Activated CD4-positive, alpha-beta T cell treated with anti-CD3 and anti-CD28 coated beads, Interleukin-2, amount 10 ng/mL, durations not matched to agents 7 days and 5 days (primary cell): ENCODE results near the gene SLC25A40. TPM values are rescaled to one million over a fixed set of nuclear protein-coding genes. Genes with fewer than 3 reads are reported as not detected.
"Not testable (repeated sequence)": the region's sequence is repeated elsewhere in the genome, so short reads cannot be mapped to it uniquely, and the experiment has no call there.

ENCODE experiments used
- CTCF ChIA-PET: fragments of 350-600 bp; sonication (Branson Sonifier 250); formaldehyde crosslinking; loops from one replicate; lab custom pipeline; 2021; ENCODE audit warnings: antibody characterized with exemption; lab: Charles Lee
- POLR2A ChIA-PET: fragments of 350-600 bp; sonication (Branson Sonifier 250); formaldehyde crosslinking; loops from one replicate; lab custom pipeline; 2021; ENCODE audit warnings: antibody characterized with exemption; lab: Charles Lee
- DNase-seq: peaks from one replicate; pipeline ENCODE4 v3.0.0-alpha.2; 2020
- H3K27ac Mint-ChIP-seq: one replicate; pipeline ENCODE4 v1.8.0; 2021; ENCODE audit warnings: mild to moderate bottlenecking, moderate library complexity, mixed read lengths
- H3K27me3 Mint-ChIP-seq: one replicate; pipeline ENCODE4 v1.8.0; 2021; ENCODE audit warnings: mixed read lengths
- H3K36me3 Mint-ChIP-seq: one replicate; pipeline ENCODE4 v1.8.0; 2021; ENCODE audit warnings: low read depth, mixed read lengths
- H3K4me1 Mint-ChIP-seq: one replicate; pipeline ENCODE4 v1.8.0; 2021; ENCODE audit warnings: mixed read lengths
- H3K4me3 Mint-ChIP-seq: one replicate; pipeline ENCODE4 v1.8.0; 2021; ENCODE audit warnings: mild to moderate bottlenecking, moderate library complexity, mixed read lengths
- H3K9me3 Mint-ChIP-seq: one replicate; pipeline ENCODE4 v1.8.0; 2021; ENCODE audit warnings: mixed read lengths
- total RNA-seq, 2 experiments: library from RNA; stranded (reverse); gene quantifications; one replicate each; pipeline ENCODE4 v1.2.3, GENCODE V29; 2021

Gene SLC25A40
- total RNA-seq, 2 experiments from 2014 or later, result 49.7 to 55.7 TPM

GRCh38 chr7:87853237-87853864 lies 22.8 kb downstream of the SLC25A40 start:
- Mint-ChIP-seq H3K4me1 (peaks cover 3% of the 10 kb centered on the region), H3K27me3 (no peaks in the 10 kb centered on the region), H3K27ac (no peak overlapping the region), H3K36me3 (peaks cover 44% of the 10 kb centered on the region), H3K9me3 (peaks cover 1% of the 10 kb centered on the region), H3K4me3 (no peak overlapping the region)
- ChIA-PET CTCF (no interaction called here), POLR2A (no interaction called here)
- no peak for DNase-seq

DNA sequence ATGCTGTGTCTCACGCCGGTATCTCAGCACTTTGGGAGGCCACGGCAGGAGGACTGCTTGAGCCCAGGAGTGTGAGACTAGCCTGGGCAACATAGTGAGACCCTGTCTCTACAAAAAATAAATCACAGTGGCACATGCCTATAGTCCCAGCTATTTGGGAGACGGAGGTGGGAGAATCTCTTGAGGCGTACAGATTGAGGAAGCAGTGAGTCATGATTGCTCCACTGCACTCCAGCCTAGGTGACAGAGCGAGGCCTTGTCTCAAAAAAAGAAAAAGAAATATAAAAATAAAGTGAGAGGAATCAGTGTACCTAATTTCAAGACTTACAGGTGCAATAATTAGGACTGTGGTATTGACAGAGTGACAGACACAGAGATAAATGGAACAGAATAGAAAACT lies 23.9 kb downstream of the SLC25A40 start:
- no peak overlapping the region for H3K4me3 Mint-ChIP-seq
- no peak overlapping the region for H3K27ac Mint-ChIP-seq
- no peaks in the 10 kb centered on the region for H3K27me3 Mint-ChIP-seq
- H3K4me1 Mint-ChIP-seq, result peaks cover 3% of the 10 kb centered on the region
- POLR2A ChIA-PET, result no interaction called here
- H3K36me3 Mint-ChIP-seq, result peaks cover 38% of the 10 kb centered on the region
- CTCF ChIA-PET, result no interaction called here
- no peak for DNase-seq
- H3K9me3 Mint-ChIP-seq, result no peaks in the 10 kb centered on the region

GRCh38 chr7:87850836-87851593 lies 25.1 kb downstream of the SLC25A40 start:
- no peak for DNase-seq
- H3K36me3 Mint-ChIP-seq, result peaks cover 35% of the 10 kb centered on the region
- no peaks in the 10 kb centered on the region for H3K27me3 Mint-ChIP-seq
- no peaks in the 10 kb centered on the region for H3K9me3 Mint-ChIP-seq
- peaks cover 3% of the 10 kb centered on the region for H3K4me1 Mint-ChIP-seq
- ChIA-PET CTCF (no interaction called here), POLR2A (no interaction called here)
- H3K4me3 Mint-ChIP-seq, result no peak overlapping the region
- no peak overlapping the region for H3K27ac Mint-ChIP-seq

DNA sequence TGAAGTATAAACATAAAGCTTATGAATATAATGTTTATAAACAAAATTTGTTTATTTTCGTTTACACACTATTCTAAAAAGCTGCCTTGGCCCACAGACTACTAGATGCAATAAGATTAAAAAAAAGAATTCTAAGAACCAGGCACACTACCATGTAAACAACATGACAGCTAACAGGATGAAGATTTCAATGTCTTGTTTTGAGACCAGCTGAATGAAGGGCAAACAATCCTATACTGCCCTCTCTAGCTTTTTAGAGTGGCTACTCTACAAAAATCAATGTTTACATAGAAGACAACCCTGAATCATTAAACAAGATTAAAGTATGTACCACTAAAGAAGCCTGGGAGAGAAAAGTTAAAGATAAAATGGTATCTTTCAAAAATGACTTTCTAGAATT lies 38.6 kb downstream of the SLC25A40 start:
- no peaks in the 10 kb centered on the region for H3K4me1 Mint-ChIP-seq
- no peaks in the 10 kb centered on the region for H3K27me3 Mint-ChIP-seq
- no peaks in the 10 kb centered on the region for H3K9me3 Mint-ChIP-seq
- peaks cover 16% of the 10 kb centered on the region for H3K36me3 Mint-ChIP-seq
- ChIA-PET POLR2A (no interaction called here), CTCF (no interaction called here)
- H3K4me3 Mint-ChIP-seq, result no peak overlapping the region
- no peak overlapping the region for H3K27ac Mint-ChIP-seq
- no peak for DNase-seq

GRCh38 chr7:87833130-87833529 lies 43.0 kb downstream of the SLC25A40 start:
- CTCF ChIA-PET, result no interaction called here
- Mint-ChIP-seq H3K9me3 (peaks cover 4% of the 10 kb centered on the region), H3K4me1 (no peaks in the 10 kb centered on the region), H3K36me3 (peaks cover 25% of the 10 kb centered on the region), H3K27me3 (no peaks in the 10 kb centered on the region), H3K27ac (no peak overlapping the region), H3K4me3 (no peak overlapping the region)
- DNase-seq, result no peak
- POLR2A ChIA-PET, result no interaction called here

DNA sequence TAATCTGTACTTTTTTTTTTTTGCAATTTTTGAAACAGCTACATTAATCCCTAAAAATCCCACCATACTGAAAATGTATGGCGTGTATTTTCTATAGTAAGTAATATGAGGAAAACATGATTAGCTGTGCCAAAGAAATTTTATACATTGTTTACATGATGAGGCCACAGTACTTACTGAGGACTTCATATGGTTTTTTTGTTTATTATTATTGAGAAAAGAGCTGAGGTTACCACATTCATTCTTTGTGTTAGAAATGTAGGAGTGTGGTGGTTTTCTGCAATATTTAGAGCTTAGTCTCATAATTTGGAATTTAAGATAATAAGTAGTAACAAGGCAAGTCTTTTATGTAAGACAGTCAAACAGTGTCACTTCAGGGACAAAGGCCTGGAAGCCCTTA lies 45.1 kb downstream of the SLC25A40 start:
- H3K27ac Mint-ChIP-seq, result no peak overlapping the region
- no peaks in the 10 kb centered on the region for H3K4me1 Mint-ChIP-seq
- peaks cover 11% of the 10 kb centered on the region for H3K9me3 Mint-ChIP-seq
- CTCF ChIA-PET, result no interaction called here
- H3K36me3 Mint-ChIP-seq, result peaks cover 24% of the 10 kb centered on the region
- no peak overlapping the region for H3K4me3 Mint-ChIP-seq
- POLR2A ChIA-PET, result no interaction called here
- peaks cover 3% of the 10 kb centered on the region for H3K27me3 Mint-ChIP-seq
- DNase-seq, result no peak

- Mint-ChIP-seq H3K9me3 (peaks cover 32% of the 10 kb centered on the region), H3K36me3 (peaks cover 21% of the 10 kb centered on the region)
- POLR2A ChIA-PET, H3K27ac Mint-ChIP-seq, H3K4me3 Mint-ChIP-seq, CTCF ChIA-PET, DNase-seq, H3K4me1 Mint-ChIP-seq, H3K27me3 Mint-ChIP-seq: not testable (repeated sequence)
These were observed 47.8 kb downstream of the SLC25A40 start for GRCh38 chr7:87828383-87828782.

- H3K27me3 Mint-ChIP-seq, POLR2A ChIA-PET, H3K4me1 Mint-ChIP-seq, H3K27ac Mint-ChIP-seq, DNase-seq, H3K4me3 Mint-ChIP-seq, CTCF ChIA-PET: not testable (repeated sequence)
- peaks cover 32% of the 10 kb centered on the region for H3K9me3 Mint-ChIP-seq
- H3K36me3 Mint-ChIP-seq, result peaks cover 11% of the 10 kb centered on the region
These were observed 50.8 kb downstream of the SLC25A40 start for GRCh38 chr7:87825369-87825768.

DNA sequence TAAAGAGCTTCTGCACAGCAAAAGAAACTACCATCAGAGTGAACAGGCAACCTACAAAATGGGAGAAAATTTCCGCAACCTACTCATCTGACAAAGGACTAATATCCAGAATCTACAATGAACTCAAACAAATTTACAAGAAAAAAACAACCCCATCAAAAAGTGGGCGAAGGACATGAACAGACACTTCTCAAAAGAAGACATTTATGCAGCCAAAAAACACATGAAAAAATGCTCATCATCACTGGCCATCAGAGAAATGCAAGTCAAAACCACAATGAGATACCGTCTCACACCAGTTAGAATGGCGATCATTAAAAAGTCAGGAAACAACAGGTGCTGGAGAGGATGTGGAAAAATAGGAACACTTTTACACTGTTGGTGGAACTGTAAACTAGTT lies 54.1 kb downstream of the SLC25A40 start:
- DNase-seq, H3K36me3 Mint-ChIP-seq, H3K4me3 Mint-ChIP-seq, POLR2A ChIA-PET, H3K27me3 Mint-ChIP-seq, CTCF ChIA-PET, H3K27ac Mint-ChIP-seq, H3K4me1 Mint-ChIP-seq: not testable (repeated sequence)
- H3K9me3 Mint-ChIP-seq, result peaks cover 28% of the 10 kb centered on the region

- Mint-ChIP-seq H3K36me3 (no peaks in the 10 kb centered on the region), H3K9me3 (no peaks in the 10 kb centered on the region), H3K4me3 (no peak overlapping the region), H3K27me3 (no peaks in the 10 kb centered on the region), H3K27ac (no peak overlapping the region), H3K4me1 (no peaks in the 10 kb centered on the region)
- DNase-seq, result no peak
- POLR2A ChIA-PET, result no interaction called here
- CTCF ChIA-PET, result no interaction called here
These were observed 57.8 kb downstream of the SLC25A40 start for GRCh38 chr7:87818336-87818735.

- Mint-ChIP-seq H3K27me3 (no peaks in the 10 kb centered on the region), H3K27ac (no peak overlapping the region), H3K9me3 (no peaks in the 10 kb centered on the region), H3K4me3 (no peak overlapping the region), H3K36me3 (no peaks in the 10 kb centered on the region), H3K4me1 (no peaks in the 10 kb centered on the region)
- ChIA-PET CTCF (interaction anchor here (0.6 to 1.0 kb wide), 2 partner anchors 11 to 419 kb away, joined by 3 to 8 read pairs; no protein-coding TSS in a partner anchor), POLR2A (no interaction called here)
- no peak for DNase-seq
These were observed 59.8 kb downstream of the SLC25A40 start for GRCh38 chr7:87816389-87816788.

- Mint-ChIP-seq H3K27ac (no peak overlapping the region), H3K36me3 (no peaks in the 10 kb centered on the region), H3K9me3 (no peaks in the 10 kb centered on the region), H3K27me3 (no peaks in the 10 kb centered on the region), H3K4me1 (no peaks in the 10 kb centered on the region), H3K4me3 (no peak overlapping the region)
- DNase-seq, result no peak
- ChIA-PET CTCF (interaction anchor here (1.2 kb wide), 1 partner anchor 58 kb away, joined by 3 read pairs; no protein-coding TSS in a partner anchor), POLR2A (no interaction called here)
These were observed 65.4 kb downstream of the SLC25A40 start for GRCh38 chr7:87810726-87811125.

DNA sequence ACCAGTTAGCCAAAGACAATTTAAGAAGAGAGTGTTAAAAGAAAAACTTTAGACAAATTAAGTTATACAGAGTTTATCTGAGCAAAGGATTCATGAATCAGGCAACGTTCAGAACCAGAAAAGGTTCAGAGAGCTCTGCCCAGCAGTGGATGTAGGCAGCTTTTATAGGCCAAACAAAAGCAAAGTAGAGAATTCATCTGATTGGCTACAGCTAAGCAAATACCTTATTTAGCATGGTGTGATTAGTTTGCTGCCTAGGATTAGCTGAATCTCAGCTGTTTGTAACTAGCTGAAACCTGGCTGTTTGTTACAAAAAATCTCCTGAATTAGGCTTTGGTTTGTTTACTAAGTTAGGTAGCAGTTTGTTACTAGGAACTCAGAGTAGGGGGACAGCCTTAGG lies 66.0 kb downstream of the SLC25A40 start:
- DNase-seq, result no peak
- no peaks in the 10 kb centered on the region for H3K36me3 Mint-ChIP-seq
- H3K27ac Mint-ChIP-seq, result no peak overlapping the region
- no peaks in the 10 kb centered on the region for H3K27me3 Mint-ChIP-seq
- no peaks in the 10 kb centered on the region for H3K4me1 Mint-ChIP-seq
- ChIA-PET CTCF (interaction anchor here (1.2 kb wide), 1 partner anchor 59 kb away, joined by 3 read pairs; no protein-coding TSS in a partner anchor), POLR2A (no interaction called here)
- H3K4me3 Mint-ChIP-seq, result no peak overlapping the region
- no peaks in the 10 kb centered on the region for H3K9me3 Mint-ChIP-seq
